Stomach (tissue), 9 donors: ENCODE results near the gene IFNG-AS1. TPM values are rescaled to one million over a fixed set of nuclear protein-coding genes. Genes with fewer than 3 reads are reported as not detected.

Experiments used
- DNase-seq, 2 donors: peaks; one replicate each; pipeline versions ENCODE4 v3.0.0 to v3.0.0-alpha.2; 2013 to 2019
- H3K27ac ChIP-seq, 5 donors: fragments of 200-600 bp in 4 of 5; sonication (generic) in 4 of 5; one replicate each; pipeline ENCODE4 v1.5.1; 2013 to 2019; ENCODE audit warnings: mild to moderate bottlenecking in 1 of 5, moderate library complexity in 1 of 5
- H3K27me3 ChIP-seq, 3 donors: fragments of 200-600 bp; sonication (generic); one replicate each; pipeline ENCODE4 v1.5.1; 2017 to 2019; ENCODE audit warnings: mixed run types in 1 of 3
- H3K36me3 ChIP-seq, 4 donors: fragments of 200-600 bp; sonication (generic); 1 replicate in 3 of 4; 2 replicates in 1 of 4; pipeline ENCODE4 v1.5.1; 2016 to 2019
- H3K4me1 ChIP-seq, 4 donors: fragments of 200-600 bp; sonication (generic); one replicate each; pipeline ENCODE4 v1.5.1; 2016 to 2019
- H3K4me3 ChIP-seq, 4 donors: fragments of 200-600 bp; sonication (generic) in 3 of 4; one replicate each; pipeline ENCODE4 v1.5.1; 2016 to 2019; ENCODE audit warnings: mild to moderate bottlenecking in 1 of 4
- H3K9me3 ChIP-seq, 4 donors: fragments of 200-600 bp; sonication (generic); one replicate each; pipeline ENCODE4 v1.5.1; 2016 to 2019
- EP300 ChIP-seq: sonication (generic); formaldehyde crosslinking; IDR thresholded peaks from one replicate; pipeline ENCODE4 v1.6.1; 2017; ENCODE audit warnings: antibody characterized with exemption
- POLR2A ChIP-seq, 4 donors: fragments of 450-650 bp; IDR thresholded peaks; one replicate each; pipeline ENCODE4 v1.6.1; 2016; ENCODE audit warnings: antibody characterized with exemption in 4 of 4, control low read depth in 2 of 4, mild to moderate bottlenecking in 1 of 4, moderate library complexity in 1 of 4
- POLR2AphosphoS5 ChIP-seq, 3 donors: sonication (generic); formaldehyde crosslinking; IDR thresholded peaks; one replicate each; pipeline ENCODE4 v1.6.1; 2016; ENCODE audit warnings: antibody characterized with exemption in 3 of 3
- WGBS, 5 donors: extraction: QIAGEN DNeasy Blood & Tissue Kit in 3 of 5; methylation state at CpG; one replicate each; pipeline versions ENCODE4 v1.1.5 to v1.1.7; 2013 to 2018; 5-methylcytosine and 5-hydroxymethylcytosine counted together
- intact Hi-C: fragments of 100-400 bp; cut with DNase I; formaldehyde crosslinking; loops from one replicate; pipeline ENCODE4 v1.15.1; 2023; ENCODE audit warnings: low total_unique reads
- polyA plus RNA-seq, 3 donors: library from polyadenylated mRNA; stranded (reverse); fragments of 200-250 nt; gene quantifications; one replicate each; pipeline ENCODE4 v1.2.3, GENCODE V29; 2013
- total RNA-seq, 5 donors: library from RNA; depleted of rRNA; stranded (reverse); fragments of >200 nt; gene quantifications; one replicate each; pipeline versions ENCODE4 v1.1.0 to v1.2.3, GENCODE V29; 2014 to 2016
- TF ChIP-seq, protein P1 (sequence below), 7 experiments: fragments of 450-650 bp in 4 of 7; fragments of 200-600 bp in 3 of 7; sonication (generic) in 3 of 7; IDR thresholded peaks; one replicate each; pipeline ENCODE4 v1.5.1; 2016 to 2019; ENCODE audit warnings: antibody characterized with exemption in 7 of 7, control low read depth in 2 of 7, mild to moderate bottlenecking in 1 of 7
- donor health status: healthy with polysubstance abuse.
- donor health status: Bipolar disorder and iron deficiency.
- donor health status: healthy.

The IFNG-AS1 gene
- total and polyA plus RNA-seq, 8 donors: not detected

DNA sequence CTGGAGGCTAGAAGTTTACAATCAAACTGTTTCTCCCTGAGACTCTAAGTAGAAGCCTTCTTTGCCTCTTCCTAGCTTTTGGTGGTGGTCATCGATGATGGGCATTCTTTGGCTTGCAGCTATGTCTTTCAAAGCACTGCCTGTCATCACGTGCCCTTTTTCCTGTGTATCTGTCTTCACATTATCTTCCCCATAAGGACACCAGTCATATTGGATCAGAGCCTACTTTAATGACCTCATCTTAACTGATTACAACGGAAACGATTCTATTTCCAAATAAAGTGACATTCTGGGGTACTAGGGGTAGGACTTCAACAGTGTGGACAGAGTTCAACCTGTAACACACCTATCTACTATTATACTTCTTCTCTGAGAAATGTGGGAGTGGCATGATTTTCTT is 31.1 kb upstream of the IFNG-AS1 start:
- Histone ChIP-seq H3K4me1 (no peaks in the 10 kb centered on the region), H3K9me3 (no peaks in the 10 kb centered on the region), H3K27me3 (no peaks in the 10 kb centered on the region), H3K27ac (no peak overlapping the region), H3K4me3 (no peak overlapping the region), H3K36me3 (no peaks in the 10 kb centered on the region)
- TF ChIP-seq, protein P1, sequence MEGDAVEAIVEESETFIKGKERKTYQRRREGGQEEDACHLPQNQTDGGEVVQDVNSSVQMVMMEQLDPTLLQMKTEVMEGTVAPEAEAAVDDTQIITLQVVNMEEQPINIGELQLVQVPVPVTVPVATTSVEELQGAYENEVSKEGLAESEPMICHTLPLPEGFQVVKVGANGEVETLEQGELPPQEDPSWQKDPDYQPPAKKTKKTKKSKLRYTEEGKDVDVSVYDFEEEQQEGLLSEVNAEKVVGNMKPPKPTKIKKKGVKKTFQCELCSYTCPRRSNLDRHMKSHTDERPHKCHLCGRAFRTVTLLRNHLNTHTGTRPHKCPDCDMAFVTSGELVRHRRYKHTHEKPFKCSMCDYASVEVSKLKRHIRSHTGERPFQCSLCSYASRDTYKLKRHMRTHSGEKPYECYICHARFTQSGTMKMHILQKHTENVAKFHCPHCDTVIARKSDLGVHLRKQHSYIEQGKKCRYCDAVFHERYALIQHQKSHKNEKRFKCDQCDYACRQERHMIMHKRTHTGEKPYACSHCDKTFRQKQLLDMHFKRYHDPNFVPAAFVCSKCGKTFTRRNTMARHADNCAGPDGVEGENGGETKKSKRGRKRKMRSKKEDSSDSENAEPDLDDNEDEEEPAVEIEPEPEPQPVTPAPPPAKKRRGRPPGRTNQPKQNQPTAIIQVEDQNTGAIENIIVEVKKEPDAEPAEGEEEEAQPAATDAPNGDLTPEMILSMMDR (IDR thresholded peaks at IDR 0.05): no peak
- TF ChIP-seq POLR2AphosphoS5 (IDR thresholded peaks at IDR 0.05) (no peak), EP300 (no peak), POLR2A (IDR thresholded peaks at IDR 0.05) (no peak)
- intact Hi-C loops: no loop called here
- WGBS, 5 donors: 59 to 71% (median 62%) methylated on average over 4 of the region's 4 CpGs
- no peak for DNase-seq

DNA sequence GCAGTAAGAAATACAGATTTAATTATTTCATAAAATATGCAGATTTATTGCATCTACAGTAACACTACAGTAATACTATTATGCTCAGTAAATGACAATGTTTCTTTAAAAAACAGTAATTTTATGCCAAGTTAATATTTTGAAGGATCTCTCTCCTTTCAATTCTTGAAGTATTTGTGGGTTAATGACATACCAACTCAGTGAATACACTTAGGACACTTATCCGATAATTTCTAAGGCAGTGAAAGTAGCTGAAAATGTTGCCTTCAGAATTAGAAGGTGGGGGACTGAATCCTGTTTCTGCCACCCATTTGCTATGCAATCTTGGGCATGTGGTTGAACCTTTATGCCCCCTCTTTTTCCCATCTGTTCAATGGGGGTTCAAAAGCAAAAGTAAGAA is 24.8 kb upstream of the IFNG-AS1 start:
- TF ChIP-seq POLR2A (IDR thresholded peaks at IDR 0.05): no peak
- TF ChIP-seq POLR2AphosphoS5 (IDR thresholded peaks at IDR 0.05): no peak
- TF ChIP-seq EP300: no peak
- TF ChIP-seq, protein P1 (IDR thresholded peaks at IDR 0.05): no peak
- WGBS, 5 donors: 77 to 100% (median 92%) methylated on average over 1 of the region's 1 CpG
- H3K4me3 ChIP-seq: no peak overlapping the region

DNA sequence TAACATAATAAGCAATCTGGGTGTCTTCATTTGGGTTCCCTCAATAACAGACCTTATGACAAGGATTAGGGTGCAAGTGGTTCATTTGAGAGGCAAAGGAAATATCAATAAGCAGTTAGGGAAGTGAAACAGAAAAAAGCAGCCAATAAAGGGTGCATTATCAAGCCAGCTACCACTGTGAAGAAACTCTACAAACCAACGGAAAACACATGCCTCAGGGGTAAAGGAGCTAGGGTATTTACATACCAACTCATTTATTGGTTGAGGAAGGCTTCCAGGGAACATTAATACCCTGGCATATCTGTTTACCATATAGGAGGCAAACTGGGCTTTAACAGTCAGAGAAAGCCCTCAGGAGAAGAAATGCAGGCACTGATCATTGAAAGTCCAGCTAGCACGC is 22.7 kb upstream of the IFNG-AS1 start:
- Histone ChIP-seq H3K4me3 (no peak overlapping the region), H3K4me1 (no peaks in the 10 kb centered on the region), H3K9me3 (no peaks in the 10 kb centered on the region), H3K36me3 (no peaks in the 10 kb centered on the region), H3K27ac (no peak overlapping the region), H3K27me3 (no peaks in the 10 kb centered on the region)
- no peak for DNase-seq
- intact Hi-C loops: no loop called here
- no peak for TF ChIP-seq POLR2A (IDR thresholded peaks at IDR 0.05)
- WGBS, 5 donors: 46 to 58% (median 51%) methylated on average over 2 of the region's 2 CpGs

More for the DNA sequence above, 24.8 kb upstream of the IFNG-AS1 start:
- no peaks in the 10 kb centered on the region for H3K9me3 ChIP-seq
- intact Hi-C loops: no loop called here
- no peaks in the 10 kb centered on the region for H3K4me1 ChIP-seq
- H3K27me3 ChIP-seq: no peaks in the 10 kb centered on the region
- no peak overlapping the region for H3K27ac ChIP-seq
- no peaks in the 10 kb centered on the region for H3K36me3 ChIP-seq
- no peak for DNase-seq

- no peaks in the 10 kb centered on the region for H3K9me3 ChIP-seq
- H3K27ac ChIP-seq: no peak overlapping the region
- H3K4me1 ChIP-seq: no peaks in the 10 kb centered on the region
- no peak overlapping the region for H3K4me3 ChIP-seq
- intact Hi-C loops: no loop called here
- TF ChIP-seq EP300 (no peak), POLR2AphosphoS5 (IDR thresholded peaks at IDR 0.05) (no peak), POLR2A (IDR thresholded peaks at IDR 0.05) (no peak)
- TF ChIP-seq, protein P1 (IDR thresholded peaks at IDR 0.05): no peak
- H3K36me3 ChIP-seq: no peaks in the 10 kb centered on the region
- no peak for DNase-seq
- no peaks in the 10 kb centered on the region for H3K27me3 ChIP-seq
- 40 to 93% (median 75%) methylated on average over 2 of the region's 2 CpGs for WGBS, 5 donors
Measured at GRCh38 chr12:67968321-67968720, 20.9 kb upstream of the IFNG-AS1 start.

GRCh38 chr12:67968725-67969124 is 20.5 kb upstream of the IFNG-AS1 start:
- intact Hi-C loops: no loop called here
- no peaks in the 10 kb centered on the region for H3K36me3 ChIP-seq
- WGBS, 5 donors: 56 to 79% (median 77%) methylated on average over 4 of the region's 4 CpGs
- H3K27ac ChIP-seq: no peak overlapping the region
- no peaks in the 10 kb centered on the region for H3K4me1 ChIP-seq
- no peaks in the 10 kb centered on the region for H3K27me3 ChIP-seq
- H3K4me3 ChIP-seq: no peak overlapping the region
- TF ChIP-seq POLR2A (IDR thresholded peaks at IDR 0.05) (no peak), POLR2AphosphoS5 (IDR thresholded peaks at IDR 0.05) (no peak), EP300 (no peak)
- TF ChIP-seq, protein P1 (IDR thresholded peaks at IDR 0.05): no peak
- H3K9me3 ChIP-seq: no peaks in the 10 kb centered on the region
- no peak for DNase-seq
